Measurements from ENCODE around the gene FAM24A. TPM values are rescaled to one million over a fixed set of nuclear protein-coding genes. Genes with fewer than 3 reads are reported as not detected.

The FAM24A gene
- total and polyA plus RNA-seq, 10 of the 15 experiments (the other 5 are each of a cell fraction or from before 2014, with no cell fraction given) = not detected

GRCh38 chr10:122879339-122880273, 30.8 kb upstream of the FAM24A start, which contains the start of gene FAM24B (continued):
- TF ChIP-seq CTCF (IDR thresholded peaks at IDR 0.05 in 2 of 3, conservative IDR thresholded peaks at IDR 0.05 in 1 of 3; ENCODE audit: control insufficient read depth in 2 of 3, extremely low read depth in 1 of 3, insufficient read depth in 1 of 3, low read depth in 3 of 3, low read length in 3 of 3) = no peak
- TF ChIP-seq CHD4 (IDR thresholded peaks at IDR 0.05) = no peak
- TF ChIP-seq TCF7 (IDR thresholded peaks at IDR 0.05; ENCODE audit: borderline replicate concordance) = no peak
- TF ChIP-seq TAF1 (IDR thresholded peaks at IDR 0.05; ENCODE audit: borderline replicate concordance, low read depth, low read length) = 0 out of 2 replicates have a peak, but pooled peaks have one; percentile 9
- no peak for TF ChIP-seq MEF2B (IDR thresholded peaks at IDR 0.05; ENCODE audit: partially characterized antibody, poor library complexity, severe bottlenecking)
- TF ChIP-seq MEF2A (IDR thresholded peaks at IDR 0.05; ENCODE audit: insufficient read depth, low read depth, low read length) = no peak
- no peak for TF ChIP-seq SKIL (IDR thresholded peaks at IDR 0.05; ENCODE audit: low read depth, poor library complexity, severe bottlenecking)
